Germinal center (tissue), 1 donor: Measurements from ENCODE around the gene SLC5A2.
"Not testable (repeated sequence)": the region's sequence is repeated elsewhere in the genome, so short reads cannot be mapped to it uniquely, and the experiment has no call there.

Experiments used
- DNase-seq: peaks from one replicate; pipeline ENCODE4 v3.0.0; 2012; ENCODE audit warnings: mixed read lengths, low spot score

The SLC5A2 gene

DNA sequence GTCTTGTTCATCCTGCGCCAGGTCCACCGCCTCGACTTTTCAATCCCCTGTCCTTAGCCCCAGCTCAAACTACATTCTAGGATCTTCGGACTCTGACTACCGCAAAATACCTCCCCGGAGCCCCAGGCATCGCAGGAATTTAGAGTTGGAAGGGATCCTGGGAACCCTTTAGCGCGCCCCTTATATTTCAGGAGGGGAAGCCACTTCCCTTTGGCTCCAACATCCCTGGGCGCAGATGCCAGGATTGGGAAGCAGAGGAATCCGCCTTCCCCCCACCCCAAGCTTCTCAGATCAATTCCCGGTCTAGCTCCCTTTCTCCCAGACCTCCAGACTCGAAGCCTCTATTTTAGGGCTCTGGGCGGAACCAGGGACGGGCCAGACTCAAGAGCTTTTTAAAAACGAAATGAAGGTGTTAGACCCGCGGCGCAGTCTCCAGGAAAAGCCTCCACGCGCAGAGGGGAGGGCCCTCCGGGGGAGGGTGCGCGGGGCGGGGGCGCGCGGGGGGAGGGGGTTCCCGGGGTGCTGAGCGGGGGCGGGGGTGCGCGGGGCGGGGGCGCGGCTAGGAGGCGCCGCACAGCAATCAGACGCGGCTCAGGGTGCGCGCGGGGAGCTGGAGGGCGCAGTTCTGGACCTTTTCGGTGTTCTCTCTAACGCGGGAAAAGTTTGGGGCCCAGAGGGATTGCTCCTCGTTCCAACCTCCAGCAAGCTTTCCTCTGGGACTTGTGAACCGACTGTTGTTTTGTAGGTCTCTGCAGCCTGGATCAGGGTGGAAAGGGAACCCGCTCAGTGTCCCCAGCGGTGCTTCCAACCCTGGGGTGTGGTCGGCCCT is 46.4 kb downstream of the SLC5A2 start:
- no peak for DNase-seq

DNA sequence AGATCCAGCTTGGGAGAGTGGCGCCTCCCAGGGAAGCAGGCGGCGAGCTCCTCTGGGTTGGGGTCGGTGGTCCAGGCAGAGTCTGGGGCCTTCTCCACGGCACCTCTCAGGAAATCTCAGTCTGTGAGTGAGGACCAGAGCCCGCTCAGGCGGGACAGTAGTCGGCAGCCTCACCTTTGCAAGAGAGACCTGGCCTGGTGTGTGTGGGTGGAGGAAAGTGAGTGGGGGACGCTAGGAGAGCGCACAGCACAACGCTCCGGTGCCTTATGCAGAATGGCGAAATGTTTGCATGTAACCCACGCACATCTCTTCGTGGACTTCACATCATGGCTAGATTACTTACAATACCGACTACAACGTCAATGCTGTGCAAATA is 47.0 kb downstream of the SLC5A2 start:
- no peak for DNase-seq

DNA sequence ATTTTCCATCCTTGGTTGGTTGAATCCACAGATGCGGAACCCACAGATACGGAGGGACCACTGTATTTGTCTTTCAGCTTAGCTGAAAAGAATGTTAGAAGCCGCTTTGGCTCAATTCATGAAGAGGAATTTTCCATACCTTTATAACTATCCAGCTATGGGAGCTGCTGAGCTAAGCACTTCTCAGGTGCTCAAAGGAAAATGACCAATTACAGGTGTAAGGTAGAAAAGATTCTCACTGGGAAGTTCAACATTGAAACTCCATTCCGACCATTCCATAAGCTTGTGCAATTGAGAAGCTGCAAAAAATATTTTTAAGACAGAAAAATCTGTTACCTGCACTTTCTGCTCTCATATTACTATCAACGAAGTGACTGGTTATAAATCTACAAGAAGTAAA is 47.5 kb downstream of the SLC5A2 start:
- DNase-seq = no peak

GRCh38 chr16:31531096-31531495 is 48.2 kb downstream of the SLC5A2 start:
- DNase-seq = no peak

DNA sequence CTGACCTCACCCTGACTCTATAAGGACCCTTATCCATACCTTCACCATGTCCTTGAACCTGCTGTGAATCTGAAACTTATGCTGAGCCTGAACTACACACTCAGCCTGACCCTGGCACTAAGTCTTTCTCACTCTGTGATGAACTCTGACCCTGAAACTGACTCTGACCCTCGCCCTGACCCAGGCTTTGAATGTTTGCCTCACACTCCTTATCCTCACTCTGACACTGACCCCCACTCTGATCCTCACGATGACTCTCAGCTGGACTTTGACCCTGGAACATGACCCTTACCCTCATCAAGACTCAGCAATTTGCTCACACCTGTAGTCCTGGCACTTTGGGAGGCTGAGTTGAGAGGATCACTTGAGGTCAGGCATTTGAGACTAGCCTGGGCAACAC is 49.2 kb downstream of the SLC5A2 start:
- no peak for DNase-seq

DNA sequence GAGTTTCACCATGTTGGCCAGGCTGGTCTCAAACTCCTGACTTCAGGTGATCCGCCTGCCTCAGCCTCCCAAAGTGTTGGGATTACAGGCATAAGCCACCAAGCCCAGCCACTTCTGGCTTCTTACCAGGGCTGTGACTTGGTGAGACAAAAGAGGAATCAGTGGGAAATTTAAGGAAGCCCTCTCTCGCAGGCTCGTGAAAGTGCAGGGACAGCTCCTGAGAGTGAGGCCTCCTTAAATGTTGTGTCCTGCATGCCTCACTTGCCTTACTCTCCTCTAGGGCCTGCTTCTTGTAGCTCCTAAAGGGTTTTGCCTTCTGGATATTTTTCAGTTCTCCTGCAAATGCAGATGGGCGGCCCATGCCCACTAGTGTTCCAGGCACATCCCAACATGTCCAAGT is 50.0 kb downstream of the SLC5A2 start:
- no peak for DNase-seq

DNA sequence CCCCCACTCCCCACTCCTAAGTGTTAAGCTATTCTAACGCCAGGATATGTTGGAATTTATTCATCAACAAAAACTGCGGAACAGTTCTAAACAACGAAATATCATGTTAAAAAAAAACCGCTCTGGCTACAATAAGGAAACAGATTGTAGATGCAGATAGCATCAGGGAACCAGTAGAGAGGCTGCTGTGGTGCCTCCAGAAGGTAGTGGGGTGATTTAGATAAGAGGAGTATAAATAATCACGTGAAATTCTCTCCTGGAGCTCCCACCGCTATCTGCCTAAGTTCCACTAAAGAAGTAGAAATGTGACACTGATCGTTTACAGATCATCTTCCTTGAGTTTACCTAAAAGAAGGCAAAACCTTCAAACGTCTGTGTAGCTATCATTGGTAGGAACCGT is 52.8 kb downstream of the SLC5A2 start:
- DNase-seq = no peak

DNA sequence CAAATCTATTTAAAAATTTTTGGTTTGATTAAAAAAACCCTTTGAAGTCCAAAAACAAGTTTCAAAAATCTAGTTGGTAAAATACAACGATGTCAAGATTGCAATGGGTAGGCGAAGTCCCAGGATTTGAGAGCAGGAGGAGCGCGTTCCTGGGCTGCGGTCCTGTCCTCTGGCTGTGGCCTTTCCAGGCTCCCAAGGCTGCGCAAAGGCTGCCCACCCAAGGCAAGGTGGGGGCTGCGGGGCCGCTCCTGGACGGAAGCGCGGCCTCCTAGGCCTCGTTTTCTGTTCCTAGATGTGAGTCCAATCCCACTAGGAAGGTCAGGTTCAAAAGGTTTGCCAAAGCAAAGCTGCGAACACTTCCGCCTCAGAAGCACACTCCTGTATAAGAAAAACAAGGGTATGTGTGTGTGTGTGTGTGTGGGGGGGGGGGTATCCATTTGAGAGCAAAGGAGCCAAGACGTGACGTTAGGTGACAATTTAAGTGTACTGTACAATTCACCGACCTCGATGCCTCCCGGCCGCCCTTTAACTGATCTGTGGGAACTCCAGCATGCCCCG is 54.0 kb downstream of the SLC5A2 start:
- no peak for DNase-seq

- DNase-seq = no peak
Measured at GRCh38 chr16:31537362-31538242, 54.7 kb downstream of the SLC5A2 start.

DNA sequence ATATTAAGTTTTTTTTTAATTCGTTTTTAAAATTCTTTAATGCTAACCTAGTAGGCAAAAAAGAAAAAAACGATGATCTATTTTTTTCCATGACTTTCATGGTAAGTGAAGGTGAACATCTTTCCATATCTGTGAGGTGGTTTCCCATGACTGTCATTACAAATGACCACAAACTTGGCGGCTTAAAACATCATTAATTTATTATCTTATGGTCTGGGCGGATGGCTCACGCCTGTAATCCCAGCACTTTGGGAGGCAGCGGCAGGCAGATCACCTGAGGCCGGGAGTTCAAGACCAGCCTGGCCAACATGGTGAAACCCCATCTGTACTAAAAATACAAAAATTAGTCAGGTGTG is 55.3 kb downstream of the SLC5A2 start:
- DNase-seq = not testable (repeated sequence)

GRCh38 chr16:31539762-31540161 is 56.8 kb downstream of the SLC5A2 start:
- not testable (repeated sequence) for DNase-seq
